ENCODE measurements around the gene KCNMB3. TPM values are rescaled to one million over a fixed set of nuclear protein-coding genes. Genes with fewer than 3 reads are reported as not detected.

KCNMB3 gene, protein sequence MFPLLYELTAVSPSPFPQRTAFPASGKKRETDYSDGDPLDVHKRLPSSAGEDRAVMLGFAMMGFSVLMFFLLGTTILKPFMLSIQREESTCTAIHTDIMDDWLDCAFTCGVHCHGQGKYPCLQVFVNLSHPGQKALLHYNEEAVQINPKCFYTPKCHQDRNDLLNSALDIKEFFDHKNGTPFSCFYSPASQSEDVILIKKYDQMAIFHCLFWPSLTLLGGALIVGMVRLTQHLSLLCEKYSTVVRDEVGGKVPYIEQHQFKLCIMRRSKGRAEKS
- 1.8 TPM in 2 replicates for total RNA-seq

DNA sequence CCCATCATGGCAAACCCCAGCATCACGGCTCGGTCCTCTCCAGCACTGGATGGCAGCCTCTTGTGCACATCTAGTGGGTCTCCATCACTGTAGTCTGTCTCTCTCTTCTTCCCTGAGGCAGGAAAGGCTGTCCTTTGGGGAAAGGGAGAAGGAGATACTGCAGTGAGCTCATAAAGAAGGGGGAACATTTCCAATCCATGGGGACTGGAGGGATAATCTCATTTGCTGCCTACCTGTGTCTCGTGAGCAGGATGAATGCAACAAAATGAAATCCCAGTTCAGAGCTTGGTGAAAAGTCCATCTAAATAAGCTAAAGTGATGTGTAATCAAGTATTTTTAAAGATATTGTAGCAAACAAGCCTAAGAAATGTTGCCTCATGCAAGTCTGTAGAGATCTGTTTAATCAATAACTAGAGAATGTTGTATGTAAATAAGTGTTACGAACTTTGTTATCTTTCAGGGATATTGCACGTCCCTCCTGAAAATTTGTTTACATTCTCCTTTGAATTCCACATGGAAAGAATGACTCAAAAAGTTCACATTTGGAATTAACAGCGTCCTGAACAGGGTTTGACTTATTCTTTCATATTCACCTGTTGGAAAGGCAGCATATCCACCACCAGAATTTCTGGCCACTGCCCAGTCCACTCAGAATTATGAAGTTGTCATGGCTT is at the start of gene KCNMB3:
Gene KCNMB3 (minus strand): TSS at position 312 of the 674 bp plus-strand sequence. CDS start 124 bp downstream, at position 188.
- no peak within 1 kb of the TSS for H3K4me2 ChIP-seq (ENCODE audit: insufficient read depth, low read length)
- H3K4me3 ChIP-seq (ENCODE audit: insufficient read depth, low read length) = no peak within 1 kb of the TSS
- no peaks in the 10 kb centered on the region for H3K79me2 ChIP-seq (ENCODE audit: insufficient read depth, low read length)
- TF ChIP-seq, protein P1, sequence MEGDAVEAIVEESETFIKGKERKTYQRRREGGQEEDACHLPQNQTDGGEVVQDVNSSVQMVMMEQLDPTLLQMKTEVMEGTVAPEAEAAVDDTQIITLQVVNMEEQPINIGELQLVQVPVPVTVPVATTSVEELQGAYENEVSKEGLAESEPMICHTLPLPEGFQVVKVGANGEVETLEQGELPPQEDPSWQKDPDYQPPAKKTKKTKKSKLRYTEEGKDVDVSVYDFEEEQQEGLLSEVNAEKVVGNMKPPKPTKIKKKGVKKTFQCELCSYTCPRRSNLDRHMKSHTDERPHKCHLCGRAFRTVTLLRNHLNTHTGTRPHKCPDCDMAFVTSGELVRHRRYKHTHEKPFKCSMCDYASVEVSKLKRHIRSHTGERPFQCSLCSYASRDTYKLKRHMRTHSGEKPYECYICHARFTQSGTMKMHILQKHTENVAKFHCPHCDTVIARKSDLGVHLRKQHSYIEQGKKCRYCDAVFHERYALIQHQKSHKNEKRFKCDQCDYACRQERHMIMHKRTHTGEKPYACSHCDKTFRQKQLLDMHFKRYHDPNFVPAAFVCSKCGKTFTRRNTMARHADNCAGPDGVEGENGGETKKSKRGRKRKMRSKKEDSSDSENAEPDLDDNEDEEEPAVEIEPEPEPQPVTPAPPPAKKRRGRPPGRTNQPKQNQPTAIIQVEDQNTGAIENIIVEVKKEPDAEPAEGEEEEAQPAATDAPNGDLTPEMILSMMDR (IDR thresholded peaks at IDR 0.05; ENCODE audit: extremely low read depth, low read depth, low read length) = no peak
- no peaks in the 10 kb centered on the region for H3K9me3 ChIP-seq (ENCODE audit: low read depth, low read length)
- no peaks in the 10 kb centered on the region for H4K20me1 ChIP-seq (ENCODE audit: insufficient read depth, low read length)
- peaks cover 4% of the 10 kb centered on the region for H3K36me3 ChIP-seq (ENCODE audit: insufficient read depth, low read length)
- no peak within 1 kb of the TSS for H2AFZ ChIP-seq (ENCODE audit: low read length)
- H3K27ac ChIP-seq (ENCODE audit: low read depth, low read length) = no peak within 1 kb of the TSS
- no peak for DNase-seq (ENCODE audit: insufficient read length, low spot score, missing footprints)
- H3K4me1 ChIP-seq (ENCODE audit: insufficient read depth, low read length) = no peaks in the 10 kb centered on the region
- H3K27me3 ChIP-seq (ENCODE audit: insufficient read depth, low read length) = no peaks in the 10 kb centered on the region

DNA sequence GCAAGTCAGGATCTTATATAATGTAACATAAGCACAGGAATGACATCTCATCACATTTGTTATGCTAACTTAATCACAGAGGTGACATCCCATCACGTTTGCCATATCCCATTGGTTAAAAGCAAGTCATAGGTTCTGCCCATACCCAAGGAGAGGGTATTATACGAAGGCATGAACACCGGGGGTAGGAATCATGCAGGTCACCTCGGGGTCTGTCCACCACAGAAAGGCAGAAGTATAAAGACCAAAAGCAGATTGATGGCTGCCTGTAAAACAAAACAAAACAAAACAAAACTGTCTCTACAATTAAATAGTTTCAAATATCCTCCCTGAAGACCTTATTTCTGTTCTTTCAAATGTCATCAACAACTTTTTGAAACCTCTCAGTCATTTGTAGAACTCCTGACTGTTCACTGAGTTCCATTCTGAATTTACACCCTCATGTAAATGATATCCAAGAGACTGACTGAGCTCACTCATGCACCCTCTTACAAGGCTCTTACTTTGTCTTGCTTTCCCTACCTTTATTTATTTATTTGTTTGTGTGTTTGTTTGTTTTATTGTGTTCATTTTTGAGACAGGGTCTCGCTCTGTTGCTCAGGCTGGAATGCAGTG is 49.2 kb upstream of the KCNMB3 start:
- Histone ChIP-seq H3K4me3 (ENCODE audit: insufficient read depth, low read length) (no peak overlapping the region), H3K4me2 (ENCODE audit: insufficient read depth, low read length) (no peak overlapping the region), H3K27ac (ENCODE audit: low read depth, low read length) (no peak overlapping the region), H3K27me3 (ENCODE audit: insufficient read depth, low read length) (peaks cover 5% of the 10 kb centered on the region), H2AFZ (ENCODE audit: low read length) (no peak overlapping the region), H3K36me3 (ENCODE audit: insufficient read depth, low read length) (no peaks in the 10 kb centered on the region), H3K9me3 (ENCODE audit: low read depth, low read length) (no peaks in the 10 kb centered on the region), H3K79me2 (ENCODE audit: insufficient read depth, low read length) (no peaks in the 10 kb centered on the region), H3K4me1 (ENCODE audit: insufficient read depth, low read length) (no peaks in the 10 kb centered on the region), H4K20me1 (ENCODE audit: insufficient read depth, low read length) (no peaks in the 10 kb centered on the region)
- DNase-seq (ENCODE audit: insufficient read length, low spot score, missing footprints) = no peak
- TF ChIP-seq, protein P1 (IDR thresholded peaks at IDR 0.05; ENCODE audit: extremely low read depth, low read depth, low read length) = no peak

DNA sequence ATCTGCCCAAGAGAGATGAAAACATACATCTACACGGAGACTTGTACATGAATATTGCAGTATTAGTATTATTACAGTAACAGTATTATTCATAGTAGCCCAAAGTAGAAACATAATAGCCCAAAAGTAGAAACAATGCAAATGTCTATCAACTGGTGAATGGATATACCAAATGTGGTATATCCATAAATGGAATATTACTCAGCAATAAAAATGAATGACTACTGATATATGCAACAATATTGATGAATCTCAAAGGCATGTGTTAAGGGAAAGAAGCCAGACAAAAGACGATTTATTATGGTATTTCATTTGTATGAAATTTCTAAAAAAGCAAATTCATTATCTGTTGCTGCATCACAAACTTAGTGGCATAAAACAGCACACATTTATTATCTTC is 48.4 kb upstream of the KCNMB3 start:
- DNase-seq (ENCODE audit: insufficient read length, low spot score, missing footprints) = no peak
- no peaks in the 10 kb centered on the region for H3K36me3 ChIP-seq (ENCODE audit: insufficient read depth, low read length)
- H3K27me3 ChIP-seq (ENCODE audit: insufficient read depth, low read length) = peaks cover 5% of the 10 kb centered on the region
- H3K4me2 ChIP-seq (ENCODE audit: insufficient read depth, low read length) = no peak overlapping the region
- no peak overlapping the region for H2AFZ ChIP-seq (ENCODE audit: low read length)
- no peaks in the 10 kb centered on the region for H3K4me1 ChIP-seq (ENCODE audit: insufficient read depth, low read length)
- H3K4me3 ChIP-seq (ENCODE audit: insufficient read depth, low read length) = no peak overlapping the region
- H3K27ac ChIP-seq (ENCODE audit: low read depth, low read length) = no peak overlapping the region
- H4K20me1 ChIP-seq (ENCODE audit: insufficient read depth, low read length) = no peaks in the 10 kb centered on the region
- TF ChIP-seq, protein P1 (IDR thresholded peaks at IDR 0.05; ENCODE audit: extremely low read depth, low read depth, low read length) = no peak
- no peaks in the 10 kb centered on the region for H3K79me2 ChIP-seq (ENCODE audit: insufficient read depth, low read length)
- H3K9me3 ChIP-seq (ENCODE audit: low read depth, low read length) = no peaks in the 10 kb centered on the region
